NCI-H2107 treated with DMSO at 0.1 percent for 48 hours (cell line): ENCODE results near the gene EVA1B.

Source experiments
- DNase-seq: peaks from one replicate; lab custom pipeline; 2025; ENCODE audit not compliant: unreplicated experiment; lab: John Stamatoyannopoulos, UW

EVA1B gene

DNA sequence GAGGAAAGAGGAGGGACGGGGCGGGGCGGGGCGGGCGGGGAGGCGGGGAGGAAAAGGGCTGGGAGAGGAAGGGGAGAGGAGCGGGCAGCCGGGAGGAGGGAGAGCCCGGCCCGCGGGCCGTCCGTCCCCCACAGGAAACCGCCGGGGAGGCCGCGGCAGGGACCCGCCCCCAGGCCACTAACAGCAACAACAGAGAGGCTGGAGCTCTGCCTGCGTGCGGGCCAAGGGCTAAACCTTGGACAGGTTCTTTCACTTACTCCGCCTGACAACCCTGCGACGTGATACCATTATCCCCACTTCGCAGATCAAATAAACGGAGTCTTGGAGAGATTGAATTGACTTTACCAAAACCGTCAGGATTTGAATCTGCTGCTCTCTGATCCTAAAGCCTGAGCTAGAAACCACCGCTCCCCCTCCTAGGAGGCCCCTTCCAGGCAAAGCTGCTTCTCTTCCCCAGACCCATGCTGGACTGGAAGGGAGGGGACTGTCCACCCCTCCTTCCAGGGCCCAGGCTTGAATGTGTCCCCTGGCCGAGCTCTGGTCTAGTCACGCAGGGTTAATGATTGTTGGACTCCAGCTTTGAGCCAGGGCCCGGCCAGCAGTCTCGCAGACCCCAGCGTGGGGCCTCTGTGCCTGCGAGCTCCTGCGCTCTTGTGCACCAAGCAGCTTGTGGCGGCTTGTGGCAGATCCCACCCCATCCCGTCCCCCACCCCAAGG, at the start of gene EVA1B:
Gene EVA1B (minus strand): TSS at position 10 of the 717 bp plus-strand sequence. CDS start 608 bp downstream, outside the sequence.
- DNase-seq, result no peak

DNA sequence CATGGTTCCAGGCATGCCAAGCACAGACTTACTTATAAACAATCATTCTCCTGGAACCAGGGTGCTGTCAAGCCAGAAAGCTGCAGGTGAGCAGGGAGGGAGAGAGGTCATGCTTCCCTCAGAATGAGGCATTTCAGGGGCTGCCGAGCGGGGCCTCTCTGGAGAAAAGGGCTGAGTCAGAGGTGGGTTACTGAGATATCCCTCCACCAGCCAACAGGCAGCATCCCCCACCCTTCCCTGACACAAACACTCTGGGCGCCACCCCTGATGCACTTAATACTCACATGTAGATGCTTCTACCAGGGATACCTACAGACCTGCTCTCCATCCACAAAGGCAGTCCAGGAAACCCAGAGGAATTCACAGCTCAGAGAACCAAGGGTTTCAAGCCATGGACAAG, 49.2 kb upstream of the EVA1B start:
- DNase-seq, result no peak

DNA sequence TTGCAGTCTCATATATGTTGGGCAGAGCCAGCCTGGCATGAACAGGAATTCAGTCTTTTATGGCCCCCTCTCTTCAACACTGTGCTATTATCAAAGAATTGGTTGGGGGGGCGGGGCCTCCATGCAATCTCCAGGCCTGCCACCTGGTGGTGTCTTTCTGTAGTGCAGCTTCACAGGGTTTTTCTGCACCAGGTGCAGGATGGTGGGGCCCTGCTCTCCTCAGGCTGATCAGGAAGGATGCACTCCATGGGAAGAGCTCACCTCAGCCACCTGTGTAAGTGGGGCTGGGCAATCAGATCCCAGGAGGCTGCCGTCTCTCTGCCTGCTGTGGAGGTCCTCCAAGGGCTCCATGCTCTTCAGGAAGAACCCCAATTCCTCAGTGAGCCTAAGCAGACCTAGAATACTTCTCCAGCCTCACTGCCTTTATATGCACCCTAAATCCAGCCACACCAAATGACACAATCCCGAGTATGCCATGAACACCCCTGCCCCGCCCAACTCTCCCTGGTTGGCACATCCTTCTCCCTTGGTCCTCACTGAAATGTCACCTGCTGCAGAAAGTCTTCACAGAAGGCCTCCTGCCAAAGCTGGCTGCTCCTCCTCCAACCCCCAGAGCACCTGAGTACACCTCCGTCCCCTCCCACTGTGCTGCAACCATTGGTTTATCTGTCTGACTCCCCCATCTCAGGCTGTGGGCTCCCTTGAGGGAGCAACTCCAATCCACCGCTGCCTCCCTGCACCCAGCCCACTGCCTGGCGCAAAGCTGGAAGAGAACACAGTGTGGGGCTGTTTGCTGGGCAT, 45.8 kb upstream of the EVA1B start:
- peak; percentile 73 for DNase-seq

DNA sequence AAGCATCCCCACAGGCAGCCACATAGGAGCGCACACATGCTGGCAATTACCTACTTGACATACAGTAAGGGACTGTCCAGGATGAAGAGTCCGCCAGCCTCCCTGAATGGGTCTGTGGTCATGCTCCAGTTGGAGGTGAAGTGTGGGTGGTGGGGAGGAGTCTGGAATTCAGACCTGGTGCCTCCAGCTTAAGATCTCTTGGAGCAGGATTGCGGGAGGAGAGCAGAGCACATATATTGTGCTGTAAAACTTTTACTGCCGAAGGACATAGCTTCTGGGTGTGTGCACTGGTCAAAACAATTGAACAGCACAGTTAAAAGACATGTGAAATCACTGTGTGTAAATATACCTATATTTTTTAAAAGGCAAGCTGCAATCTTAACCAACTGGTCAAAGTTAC, 44.4 kb upstream of the EVA1B start:
- no peak for DNase-seq

GRCh38 chr1:36367066-36367465, 43.6 kb upstream of the EVA1B start:
- DNase-seq, result no peak

DNA sequence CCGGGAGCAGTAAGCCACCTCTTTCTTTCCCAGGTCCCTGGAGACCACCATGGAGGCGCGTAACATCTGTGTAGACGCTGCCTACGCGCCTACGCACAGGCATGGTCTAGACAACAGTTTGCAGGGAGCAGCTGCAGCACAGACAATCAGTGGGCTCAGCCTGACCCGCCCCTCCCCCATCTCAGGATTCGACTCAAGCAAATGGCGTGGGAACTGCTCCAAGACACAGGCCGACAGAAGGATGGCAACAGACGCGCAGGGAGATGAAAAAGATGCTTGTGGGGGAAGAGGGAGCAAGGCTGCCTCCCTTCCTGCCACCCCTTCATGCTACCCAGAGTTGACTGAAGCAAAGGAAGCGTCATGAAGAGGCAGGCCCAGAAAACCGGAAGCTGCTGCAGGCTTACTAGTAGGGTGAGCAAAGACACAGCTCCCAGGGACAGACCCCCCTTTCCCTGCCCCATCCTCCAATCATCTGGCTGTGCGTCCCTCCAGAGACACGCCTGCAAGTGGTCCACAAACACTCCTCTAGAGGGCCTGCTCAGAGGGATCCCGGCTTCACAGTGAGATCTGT, 42.7 kb upstream of the EVA1B start:
- DNase-seq, result no peak

- no peak for DNase-seq
Observed at GRCh38 chr1:36365381-36365780, 41.9 kb upstream of the EVA1B start.

DNA sequence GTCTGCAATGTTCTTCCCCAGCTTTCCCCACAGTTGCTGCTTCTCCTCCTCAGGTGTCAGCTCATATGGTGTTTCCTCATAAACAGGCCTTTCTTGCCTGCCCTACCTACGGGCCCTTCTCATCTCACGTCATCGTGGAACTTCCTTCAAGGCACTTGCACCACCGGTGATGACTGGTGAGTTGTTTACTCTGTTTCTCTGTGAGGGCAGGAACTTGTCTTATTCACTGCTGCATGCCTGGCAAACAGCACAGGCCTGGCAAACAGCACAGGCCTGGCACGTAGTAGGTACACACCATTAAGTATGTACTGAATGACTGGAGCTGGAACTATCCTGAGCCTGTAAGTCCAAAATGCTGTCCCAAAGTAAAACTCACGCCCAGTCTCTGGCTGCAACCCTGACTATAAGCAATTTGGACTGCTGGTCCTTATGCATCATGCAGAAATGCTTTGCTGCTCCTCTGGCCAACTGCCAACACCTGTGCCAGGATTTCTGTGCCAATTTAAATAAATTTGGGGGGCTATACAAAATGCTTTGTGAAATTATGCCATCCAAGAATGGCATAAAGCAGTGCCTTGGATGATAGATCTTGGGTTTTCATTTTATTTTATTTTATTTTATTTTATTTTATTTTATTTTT, 36.6 kb upstream of the EVA1B start:
- no peak for DNase-seq

GRCh38 chr1:36359383-36359782, 35.9 kb upstream of the EVA1B start:
- DNase-seq, result no peak

GRCh38 chr1:36358514-36359084, 35.2 kb upstream of the EVA1B start:
- no peak for DNase-seq

GRCh38 chr1:36355811-36356210, 32.4 kb upstream of the EVA1B start:
- no peak for DNase-seq

DNA sequence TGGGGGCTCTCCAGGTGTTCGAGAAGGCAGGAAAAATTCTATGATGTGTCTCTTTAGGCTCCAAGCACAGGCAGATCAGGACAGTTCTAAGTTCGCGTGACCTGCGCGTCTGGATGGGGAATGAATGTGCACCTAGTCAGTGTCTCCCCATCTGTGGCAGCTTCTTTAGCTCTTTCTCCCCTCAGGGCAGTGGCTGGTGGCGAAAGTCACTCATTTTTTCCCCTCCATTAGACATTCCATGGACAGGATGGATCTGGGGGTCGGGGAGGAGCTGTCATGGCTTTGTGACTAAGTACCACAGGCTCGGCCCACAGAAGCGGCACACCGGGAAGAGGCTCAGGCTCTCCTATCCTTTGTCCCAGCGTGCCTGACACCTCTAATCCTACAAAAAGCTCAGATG, 31.0 kb upstream of the EVA1B start:
- no peak for DNase-seq

- DNase-seq, result no peak
Observed at GRCh38 chr1:36352910-36353878, 29.7 kb upstream of the EVA1B start.

DNA sequence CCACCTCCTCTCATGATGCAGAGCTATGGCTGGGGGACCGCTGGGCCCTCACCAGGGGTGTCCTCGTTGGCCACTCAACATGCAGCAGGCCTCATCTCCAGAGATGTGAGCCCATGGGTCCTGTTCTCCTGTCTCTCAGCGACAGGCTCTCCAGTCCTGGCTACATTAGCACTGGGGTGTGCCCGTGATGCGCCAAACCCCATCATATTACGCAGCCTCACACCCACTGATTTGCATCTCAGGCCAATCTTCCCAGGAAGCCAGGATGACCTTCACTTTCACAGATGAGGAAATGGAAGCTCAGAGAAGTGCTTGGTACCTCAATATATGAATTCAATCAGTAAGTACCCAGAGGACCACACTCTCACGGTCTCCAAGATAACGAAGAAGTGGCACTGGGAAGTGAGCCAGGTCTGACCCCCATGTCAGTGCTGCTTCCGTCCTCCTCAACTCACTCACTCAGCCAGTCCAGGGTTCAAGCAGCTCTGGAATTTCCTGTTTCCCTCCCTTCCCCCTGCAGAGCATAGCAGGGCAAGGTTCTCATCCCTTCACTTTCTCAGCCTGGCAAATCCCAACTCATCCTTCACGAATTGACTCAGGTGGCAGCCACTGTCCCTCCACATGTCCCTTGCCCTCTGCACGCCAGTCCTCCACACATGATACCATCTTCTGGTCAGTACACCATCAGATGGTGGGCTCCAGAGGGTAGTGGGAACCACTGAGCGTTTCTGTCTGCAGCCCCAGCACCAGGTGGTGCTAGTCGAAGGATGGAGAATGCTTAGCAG, 28.9 kb upstream of the EVA1B start:
- DNase-seq, result no peak

DNA sequence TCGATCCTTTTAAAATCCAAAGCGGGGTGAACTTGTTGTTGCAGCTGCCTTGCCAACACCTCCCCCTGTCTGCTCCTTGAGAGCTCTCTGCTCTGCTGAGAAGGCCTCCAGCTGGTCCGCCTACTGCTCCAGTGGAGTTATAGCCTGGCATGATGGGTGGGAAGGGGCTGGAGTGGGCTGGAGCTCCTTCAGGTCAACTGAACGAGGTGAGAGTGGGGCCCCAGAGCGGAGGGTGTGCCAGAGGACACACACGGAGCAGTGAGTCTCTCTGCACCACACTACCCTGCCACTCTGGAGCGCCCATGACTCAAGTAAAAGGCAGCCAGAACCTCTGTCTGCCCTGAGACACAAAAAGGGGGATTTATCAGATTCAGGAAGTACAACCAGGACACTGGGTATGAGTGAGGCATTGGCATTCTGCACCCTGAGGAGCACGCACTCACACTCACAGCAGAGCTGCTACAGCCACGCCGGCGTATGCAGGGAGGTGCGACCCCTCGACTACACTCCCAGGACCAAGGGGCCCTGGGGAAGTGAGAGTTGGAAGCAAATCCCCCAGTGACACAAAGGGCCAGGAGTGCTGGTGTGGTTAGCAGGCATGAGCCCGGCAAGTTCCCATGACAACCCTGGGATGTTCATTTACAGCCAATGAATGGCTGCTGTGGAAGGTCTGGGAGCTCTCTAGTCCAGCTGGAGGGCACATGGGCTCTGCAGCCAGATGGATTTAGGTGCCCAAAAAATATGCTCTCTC, 28.0 kb upstream of the EVA1B start:
- DNase-seq, result no peak

GRCh38 chr1:36350659-36351226, 27.3 kb upstream of the EVA1B start:
- DNase-seq, result no peak

DNA sequence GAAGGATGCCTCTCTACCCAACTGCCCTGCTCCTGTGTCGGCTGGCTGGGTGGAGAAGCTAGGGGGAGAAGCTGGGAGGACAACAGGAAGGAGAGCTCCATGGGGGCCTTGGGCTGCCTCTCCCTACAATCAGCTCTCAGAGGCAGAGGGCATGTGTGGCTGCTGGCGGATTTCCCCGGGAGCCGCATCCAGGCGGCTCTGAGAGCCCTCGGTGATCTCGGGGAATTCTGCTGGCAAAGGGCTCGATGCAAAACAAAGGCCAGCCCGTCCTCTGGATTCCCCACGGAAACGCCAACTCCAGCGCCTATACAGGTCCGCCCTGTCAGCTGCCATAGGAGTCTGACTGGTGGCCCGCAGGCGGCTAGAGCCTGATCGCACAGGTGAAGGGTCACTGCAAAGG, 26.4 kb upstream of the EVA1B start:
- no peak for DNase-seq

GRCh38 chr1:36349241-36349671, 25.8 kb upstream of the EVA1B start:
- no peak for DNase-seq
